Liver (tissue), 9 donors: ENCODE measurements around the gene SYT15. TPM values are rescaled to one million over a fixed set of nuclear protein-coding genes. Genes with fewer than 3 reads are reported as not detected.
A peak's percentile ranks its signal among the peaks of the same experiment; 100 is the strongest.

Experiments
- DNase-seq: peaks from one replicate; pipeline ENCODE4 v3.0.0-alpha.2; 2017; ENCODE audit warnings: low spot score
- H3K27ac ChIP-seq, 2 donors: one replicate each; pipeline ENCODE4 v1.7.0; 2013; ENCODE audit warnings: inconsistent platforms in 2 of 2, low read length in 2 of 2, control low read depth in 1 of 2, low read depth in 1 of 2, mild to moderate bottlenecking in 1 of 2
- H3K27me3 ChIP-seq, 4 donors: one replicate each; pipeline versions ENCODE4 v1.6.1 to v1.7.0; 2013; ENCODE audit warnings: low read length in 3 of 4, inconsistent platforms in 1 of 4, mild to moderate bottlenecking in 1 of 4, moderate library complexity in 1 of 4; ENCODE audit not compliant: control insufficient read depth in 4 of 4, insufficient read depth in 4 of 4
- H3K36me3 ChIP-seq, 4 donors: one replicate each; pipeline versions ENCODE4 v1.6.1 to v1.7.0; 2013; ENCODE audit warnings: low read length in 3 of 4, mild to moderate bottlenecking in 3 of 4, low read depth in 1 of 4, moderate library complexity in 1 of 4; ENCODE audit not compliant: control insufficient read depth in 4 of 4, insufficient read depth in 3 of 4
- H3K4me1 ChIP-seq, 4 donors: one replicate each; pipeline versions ENCODE4 v1.6.1 to v1.7.0; 2013; ENCODE audit warnings: low read length in 3 of 4, mild to moderate bottlenecking in 3 of 4, moderate library complexity in 1 of 4; ENCODE audit not compliant: control insufficient read depth in 4 of 4, insufficient read depth in 4 of 4
- H3K4me3 ChIP-seq, 3 donors: one replicate each; pipeline versions ENCODE4 v1.6.1 to v1.7.0; 2013; ENCODE audit warnings: low read length in 3 of 3, control low read depth in 1 of 3, low read depth in 1 of 3, mild to moderate bottlenecking in 1 of 3
- H3K9ac ChIP-seq, 2 donors: one replicate each; pipeline ENCODE4 v1.7.0; 2013; ENCODE audit warnings: low read length in 2 of 2, mild to moderate bottlenecking in 2 of 2, moderate library complexity in 2 of 2, control low read depth in 1 of 2, low read depth in 1 of 2
- H3K9me3 ChIP-seq, 4 donors: one replicate each; pipeline versions ENCODE4 v1.6.1 to v1.7.0; 2013; ENCODE audit warnings: low read length in 3 of 4; ENCODE audit not compliant: control insufficient read depth in 4 of 4
- ATF3 ChIP-seq: IDR thresholded peaks from 2 replicates; pipeline ENCODE4 v1.6.1; 2016; ENCODE audit warnings: antibody characterized with exemption
- CTCF ChIP-seq: fragments of 150-350 bp; IDR thresholded peaks from 2 replicates; pipeline ENCODE4 v1.5.1; 2017; ENCODE audit warnings: improper control_type of control experiment, low read depth, low read length; ENCODE audit not compliant: missing input control
- EGR1 ChIP-seq, 2 donors: IDR thresholded peaks; 2 replicates each; pipeline ENCODE4 v1.6.1; 2016 to 2018; ENCODE audit warnings: antibody characterized with exemption in 2 of 2, low read depth in 2 of 2
- FOXA1 ChIP-seq: IDR thresholded peaks from 2 replicates; pipeline ENCODE4 v1.6.1; 2016; ENCODE audit warnings: antibody characterized with exemption
- FOXA2 ChIP-seq: IDR thresholded peaks from 2 replicates; pipeline ENCODE4 v1.6.1; 2016; ENCODE audit warnings: antibody characterized with exemption
- GABPA ChIP-seq, 2 donors: IDR thresholded peaks in 1 of 2; conservative IDR thresholded peaks in 1 of 2; 2 replicates each; pipeline ENCODE4 v1.6.1; 2016; ENCODE audit warnings: antibody characterized with exemption in 2 of 2, mild to moderate bottlenecking in 1 of 2, moderate library complexity in 1 of 2
- HNF4A ChIP-seq, 2 donors: conservative IDR thresholded peaks; 2 replicates each; pipeline ENCODE4 v1.6.1; 2016; ENCODE audit warnings: antibody characterized with exemption in 2 of 2, mild to moderate bottlenecking in 2 of 2
- HNF4G ChIP-seq: IDR thresholded peaks from 2 replicates; pipeline ENCODE4 v1.6.1; 2016; ENCODE audit warnings: antibody characterized with exemption
- MAX ChIP-seq: IDR thresholded peaks from 2 replicates; pipeline ENCODE4 v1.6.1; 2016; ENCODE audit warnings: antibody characterized with exemption
- NR2F2 ChIP-seq: IDR thresholded peaks from 2 replicates; pipeline ENCODE4 v1.6.1; 2016; ENCODE audit warnings: antibody characterized with exemption
- RAD21 ChIP-seq, 2 donors: IDR thresholded peaks; 2 replicates each; pipeline ENCODE4 v1.6.1; 2016; ENCODE audit warnings: antibody characterized with exemption in 2 of 2, mild to moderate bottlenecking in 2 of 2
- REST ChIP-seq: IDR thresholded peaks from 2 replicates; pipeline ENCODE4 v1.6.1; 2016; ENCODE audit warnings: antibody characterized with exemption, mild to moderate bottlenecking
- RXRA ChIP-seq, 2 donors: IDR thresholded peaks; 2 replicates each; pipeline ENCODE4 v1.6.1; 2017 to 2018; ENCODE audit warnings: antibody characterized with exemption in 2 of 2, mild to moderate bottlenecking in 1 of 2
- SP1 ChIP-seq: IDR thresholded peaks from 2 replicates; pipeline ENCODE4 v1.6.1; 2018; ENCODE audit warnings: antibody characterized with exemption, mild to moderate bottlenecking
- TAF1 ChIP-seq: conservative IDR thresholded peaks from 2 replicates; pipeline ENCODE4 v1.6.1; 2016; ENCODE audit warnings: antibody characterized with exemption, mild to moderate bottlenecking
- YY1 ChIP-seq: IDR thresholded peaks from 2 replicates; pipeline ENCODE4 v1.6.1; 2016; ENCODE audit warnings: antibody characterized with exemption, mild to moderate bottlenecking
- ZBTB33 ChIP-seq: IDR thresholded peaks from 2 replicates; pipeline ENCODE4 v1.6.1; 2016; ENCODE audit warnings: antibody characterized with exemption
- WGBS: extraction: QIAGEN DNeasy Blood & Tissue Kit; methylation state at CpG from one replicate; pipeline ENCODE4 v1.1.7; 2013; 5-methylcytosine and 5-hydroxymethylcytosine counted together
- polyA plus RNA-seq, 2 donors: library from polyadenylated mRNA; stranded (reverse) in 1 of 2; unstranded in 1 of 2; fragments of 200-250 nt in 1 of 2; fragments of >200 nt in 1 of 2; fragmentation: Nextera tagmentation in 1 of 2; extraction: Ambion mirVana in 1 of 2; gene quantifications; one replicate each; pipeline versions ENCODE4 v1.2.1 to v1.2.3, GENCODE V29; 2013 to 2015
- total RNA-seq, 2 donors: library from RNA; depleted of rRNA; stranded (reverse); fragments of >200 nt; gene quantifications; one replicate each; pipeline ENCODE4 v1.2.3, GENCODE V29; 2014
- donor health status: healthy.
- donor health status: healthy.
- donor health status: healthy.
- donor health status: healthy.
- donor health status: healthy.

Gene SYT15
- total and polyA plus RNA-seq, 4 donors, result 0.35 to 1.8 (median 0.78) TPM

- TF ChIP-seq ATF3 (no peak), CTCF (peak; percentile 2), HNF4A (conservative IDR thresholded peaks at IDR 0.05) (no peak), TAF1 (no peak)
- Histone ChIP-seq H3K9ac (no peak within 1 kb of the TSS), H3K4me3 (peak within 1 kb of the TSS in 2 of 3 donors; percentile 2 to 42), H3K4me1 (peaks cover 3 to 5% (median 4%) of the 10 kb centered on the region in 4 donors), H3K9me3 (no peaks in the 10 kb centered on the region), H3K36me3 (no peaks in the 10 kb centered on the region), H3K27me3 (peaks cover 4 to 12% (median 6%) of the 10 kb centered on the region in 4 donors), H3K27ac (no peak within 1 kb of the TSS)
- no peak for DNase-seq
- 7% methylated on average over 74 of the region's 74 CpGs for WGBS
Measured at GRCh38 chr10:46556515-46557318, 22.2 kb upstream of the SYT15 start, which contains the start of gene GPRIN2. Gene GPRIN2 (minus strand): TSS chr10:46556658. CDS start chr10:46550736, 5,922 bp downstream.

- DNase-seq, result no peak
- Histone ChIP-seq H3K27me3 (peaks cover 4 to 12% (median 6%) of the 10 kb centered on the region in 4 donors), H3K9me3 (no peaks in the 10 kb centered on the region), H3K4me1 (peaks cover 3 to 5% (median 4%) of the 10 kb centered on the region in 4 donors), H3K4me3 (no peak overlapping the region), H3K9ac (no peak overlapping the region), H3K27ac (no peak overlapping the region), H3K36me3 (no peaks in the 10 kb centered on the region)
- 84% methylated on average over 33 of the region's 33 CpGs for WGBS
- no peak for TF ChIP-seq FOXA1
- TF ChIP-seq RAD21 (IDR thresholded peaks at IDR 0.05), result no peak
- no peak for TF ChIP-seq ZBTB33
- no peak for TF ChIP-seq EGR1 (IDR thresholded peaks at IDR 0.05; ENCODE audit: low read depth in 2 of 2)
- TF ChIP-seq RXRA (IDR thresholded peaks at IDR 0.05), result no peak
- no peak for TF ChIP-seq CTCF
- TF ChIP-seq MAX, result no peak
- no peak for TF ChIP-seq HNF4G
- TF ChIP-seq SP1, result no peak
- no peak for TF ChIP-seq NR2F2
- TF ChIP-seq ATF3, result no peak
- TF ChIP-seq TAF1, result no peak
- no peak for TF ChIP-seq REST
- no peak for TF ChIP-seq HNF4A (conservative IDR thresholded peaks at IDR 0.05)
- no peak for TF ChIP-seq YY1
- no peak for TF ChIP-seq FOXA2
- no peak for TF ChIP-seq GABPA (IDR thresholded peaks at IDR 0.05 in 1 of 2, conservative IDR thresholded peaks at IDR 0.05 in 1 of 2)
Measured at GRCh38 chr10:46557319-46558121, 21.4 kb upstream of the SYT15 start.
